Posterior cingulate gyrus (tissue), 11 donors: ENCODE measurements around the gene KLK13.

Experiments used
- DNase-seq, 10 donors: peaks; one replicate each; pipeline versions ENCODE4 v3.0.0 to v3.0.0-alpha.2; 2020 to 2021; ENCODE audit warnings: mixed read lengths in 3 of 10
- intact Hi-C: fragments of 100-400 bp; cut with DNase I; formaldehyde crosslinking; loops from one replicate; pipeline ENCODE4 v1.15.1; 2023

Gene KLK13

GRCh38 chr19:51064534-51065220 is at the start of gene KLK13:
Gene KLK13, minus strand, starts transcription at chr19:51065092. Its CDS starts 25 bp downstream, at chr19:51065067.
- intact Hi-C loops, result no loop called here
- DNase-seq, result peak in 1 of 10 donors; percentile 61

GRCh38 chr19:51114087-51114729 is 49.3 kb upstream of the KLK13 start:
- no peak for DNase-seq
- intact Hi-C loops, result no loop called here

GRCh38 chr19:51111606-51112005 is 46.7 kb upstream of the KLK13 start:
- intact Hi-C loops, result no loop called here
- DNase-seq, result peak in 2 of 10 donors; percentile 24 to 61

GRCh38 chr19:51110666-51110971 is 45.7 kb upstream of the KLK13 start:
- intact Hi-C loops, result no loop called here
- DNase-seq, result peak in 2 of 10 donors; percentile 15 to 18

GRCh38 chr19:51108805-51109146 is 43.9 kb upstream of the KLK13 start:
- no peak for DNase-seq
- intact Hi-C loops, result loop anchor here (2.0 to 5.0 kb wide), 2 partner anchors 306 to 486 kb away; no protein-coding TSS in a partner anchor

- intact Hi-C loops, result loop anchor here (2.0 to 5.0 kb wide), 2 partner anchors 306 to 487 kb away; no protein-coding TSS in a partner anchor
- peak; percentile 97 to 100 (median 99) for DNase-seq
Observed at GRCh38 chr19:51108066-51108804, 43.3 kb upstream of the KLK13 start, which contains the start of gene CTU1. Gene CTU1, minus strand, starts transcription at chr19:51108409. Its CDS starts 3,840 bp downstream, at chr19:51104569.

- intact Hi-C loops, result loop anchor here (2.0 to 5.0 kb wide), 2 partner anchors 305 to 487 kb away; no protein-coding TSS in a partner anchor
- peak in 5 of 10 donors; percentile 17 to 86 (median 20) for DNase-seq
Observed at GRCh38 chr19:51107406-51108065, 42.6 kb upstream of the KLK13 start.

- intact Hi-C loops, result no loop called here
- DNase-seq, result no peak
Observed at GRCh38 chr19:51103926-51104341, 39.0 kb upstream of the KLK13 start.

GRCh38 chr19:51102991-51103390 is 38.1 kb upstream of the KLK13 start:
- DNase-seq, result no peak
- intact Hi-C loops, result no loop called here

GRCh38 chr19:51101171-51101865 is 36.4 kb upstream of the KLK13 start:
- intact Hi-C loops, result no loop called here
- DNase-seq, result no peak

- no peak for DNase-seq
- intact Hi-C loops, result no loop called here
Observed at GRCh38 chr19:51100601-51101000, 35.7 kb upstream of the KLK13 start.

GRCh38 chr19:51099047-51099382 is 34.1 kb upstream of the KLK13 start:
- intact Hi-C loops, result loop anchor here (5.0 kb wide), 1 partner anchor 177 kb away; no protein-coding TSS in a partner anchor
- DNase-seq, result peak in 1 of 10 donors; percentile 66

- DNase-seq, result peak in 1 of 10 donors; percentile 88
- intact Hi-C loops, result loop anchor here (5.0 kb wide), 1 partner anchor 176 kb away; no protein-coding TSS in a partner anchor
Observed at GRCh38 chr19:51098365-51099046, 33.6 kb upstream of the KLK13 start.

GRCh38 chr19:51097796-51098195 is 32.9 kb upstream of the KLK13 start:
- intact Hi-C loops, result loop anchor here (5.0 kb wide), 1 partner anchor 175 kb away; no protein-coding TSS in a partner anchor
- peak in 1 of 10 donors; percentile 68 for DNase-seq

GRCh38 chr19:51097166-51097738 is 32.4 kb upstream of the KLK13 start:
- peak; percentile 35 to 94 (median 72) for DNase-seq
- intact Hi-C loops, result loop anchor here (5.0 kb wide), 1 partner anchor 175 kb away; no protein-coding TSS in a partner anchor

GRCh38 chr19:51096473-51097165 is 31.7 kb upstream of the KLK13 start:
- intact Hi-C loops, result loop anchor here (5.0 kb wide), 1 partner anchor 174 kb away; no protein-coding TSS in a partner anchor
- peak in 1 of 10 donors; percentile 47 for DNase-seq

GRCh38 chr19:51094696-51095279 is 29.9 kb upstream of the KLK13 start:
- peak in 1 of 10 donors; percentile 76 for DNase-seq
- intact Hi-C loops, result loop anchor here (1.0 to 5.0 kb wide), 2 partner anchors 73 to 172 kb away; no protein-coding TSS in a partner anchor
